Parietal lobe (tissue), 1 donor: ENCODE data around the gene CDADC1. TPM values are rescaled to one million over a fixed set of nuclear protein-coding genes. Genes with fewer than 3 reads are reported as not detected.

Source experiments
- total RNA-seq: library from RNA; depleted of rRNA; stranded (reverse); fragments of >200 nt; gene quantifications from one replicate; pipeline ENCODE4 v1.2.3, GENCODE V29; 2014

Gene CDADC1
- total RNA-seq: 12.8 TPM

DNA sequence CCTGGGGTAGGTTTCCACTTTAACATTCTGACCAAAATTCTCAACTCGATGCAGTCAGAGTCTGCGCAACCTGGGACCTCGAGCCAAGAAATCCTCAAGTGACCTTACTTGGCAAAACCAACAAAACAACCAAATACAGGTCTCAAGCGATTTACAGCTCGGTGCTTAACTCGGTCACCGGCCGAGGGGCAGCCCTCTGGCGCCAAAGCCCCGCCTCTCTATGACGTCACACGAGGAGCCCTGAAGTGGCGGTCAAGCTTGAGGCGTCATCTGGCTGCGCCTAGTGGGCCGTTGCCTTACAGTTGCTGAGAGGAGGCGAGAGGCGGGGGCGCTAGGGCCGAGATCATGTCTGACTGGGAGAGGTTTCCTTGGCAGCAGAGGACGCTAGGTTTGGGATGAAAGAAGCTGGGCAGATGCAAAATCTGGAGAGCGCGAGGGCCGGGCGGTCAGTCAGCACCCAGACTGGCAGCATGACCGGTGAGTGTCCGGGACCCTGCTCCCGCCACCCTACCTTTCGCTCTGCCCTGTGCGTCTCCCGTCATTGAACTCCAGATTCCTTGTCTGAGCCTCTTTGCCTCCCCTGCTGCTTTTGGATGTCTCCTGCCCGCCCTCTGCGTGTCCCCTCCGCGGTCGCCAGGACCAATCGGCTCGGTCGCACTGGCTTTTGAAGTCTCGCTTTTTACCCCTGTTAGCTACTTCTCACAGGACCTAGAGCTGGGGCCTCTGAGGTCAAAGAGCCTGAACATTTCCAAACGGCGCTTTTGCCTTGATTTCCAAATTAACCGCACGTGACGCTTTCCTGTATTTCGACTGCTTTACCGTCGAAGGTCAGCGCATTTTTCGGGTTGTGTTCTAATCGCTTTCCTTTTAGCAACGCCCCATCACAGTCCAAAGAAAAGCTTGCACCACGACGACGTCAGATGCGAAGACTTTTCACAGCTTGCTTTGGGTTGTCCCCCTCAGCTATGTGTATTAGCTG is at the start of gene CDADC1:
Gene CDADC1, plus strand, starts transcription at position 283 of the 979 bp plus-strand sequence. Its CDS starts 113 bp downstream, at position 396.

GRCh38 chr13:49220036-49220855 is 27.5 kb upstream of the CDADC1 start, which contains the start of gene MLNR:
TSS of gene MLNR (plus strand) at chr13:49220338. CDS start at chr13:49220338, 0 bp downstream.

Other genes starting within 250 kb of the CDADC1 start
- not detected for gene MLNR, start 27.6 kb upstream of the CDADC1 start, total RNA-seq
- 36.9 TPM for gene CAB39L, start 196.1 kb downstream of the CDADC1 start, total RNA-seq
- gene SETDB2, start 196.3 kb downstream of the CDADC1 start, total RNA-seq: 14.7 TPM
- 7.8 TPM for gene PHF11, start 248.0 kb downstream of the CDADC1 start, total RNA-seq